ENCODE measurements around the gene BCL2. TPM values are rescaled to one million over a fixed set of nuclear protein-coding genes. Genes with fewer than 3 reads are reported as not detected.

BCL2 gene
- polyA plus RNA-seq, 1 of the 3 experiments (the other 2 are of a cell fraction): 1.5 TPM

DNA sequence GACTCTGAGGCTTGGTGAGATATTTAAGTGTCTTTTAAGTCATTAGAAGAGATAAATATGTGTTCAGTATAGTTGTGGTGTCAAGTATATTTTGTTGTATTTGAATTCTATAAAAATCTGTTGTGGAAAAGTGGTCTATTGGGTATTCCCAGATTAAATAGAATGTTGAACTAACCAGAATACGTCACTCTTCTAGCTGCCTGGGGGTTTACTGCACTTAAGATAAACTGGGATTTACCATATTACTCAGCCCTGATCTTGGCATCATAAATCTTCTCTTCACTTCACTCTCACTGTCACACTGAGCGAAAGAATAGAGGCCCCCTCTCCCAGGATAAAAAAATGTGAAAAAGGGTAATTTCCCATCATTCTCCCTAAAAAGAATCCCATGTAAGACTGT lies 129.8 kb downstream of the BCL2 start (continued):
- TF ChIP-seq, protein P1, sequence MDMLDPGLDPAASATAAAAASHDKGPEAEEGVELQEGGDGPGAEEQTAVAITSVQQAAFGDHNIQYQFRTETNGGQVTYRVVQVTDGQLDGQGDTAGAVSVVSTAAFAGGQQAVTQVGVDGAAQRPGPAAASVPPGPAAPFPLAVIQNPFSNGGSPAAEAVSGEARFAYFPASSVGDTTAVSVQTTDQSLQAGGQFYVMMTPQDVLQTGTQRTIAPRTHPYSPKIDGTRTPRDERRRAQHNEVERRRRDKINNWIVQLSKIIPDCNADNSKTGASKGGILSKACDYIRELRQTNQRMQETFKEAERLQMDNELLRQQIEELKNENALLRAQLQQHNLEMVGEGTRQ (IDR thresholded peaks at IDR 0.05; ENCODE audit: borderline replicate concordance, low read depth, low read length): no peak
- TF ChIP-seq TCF12 (IDR thresholded peaks at IDR 0.05) (no peak), GATA2 (CRISPR knock-in tag; IDR thresholded peaks at IDR 0.05) (no peak), MEF2A (IDR thresholded peaks at IDR 0.05; ENCODE audit: borderline replicate concordance, low read depth) (no peak)
- TF ChIP-seq, protein P2, sequence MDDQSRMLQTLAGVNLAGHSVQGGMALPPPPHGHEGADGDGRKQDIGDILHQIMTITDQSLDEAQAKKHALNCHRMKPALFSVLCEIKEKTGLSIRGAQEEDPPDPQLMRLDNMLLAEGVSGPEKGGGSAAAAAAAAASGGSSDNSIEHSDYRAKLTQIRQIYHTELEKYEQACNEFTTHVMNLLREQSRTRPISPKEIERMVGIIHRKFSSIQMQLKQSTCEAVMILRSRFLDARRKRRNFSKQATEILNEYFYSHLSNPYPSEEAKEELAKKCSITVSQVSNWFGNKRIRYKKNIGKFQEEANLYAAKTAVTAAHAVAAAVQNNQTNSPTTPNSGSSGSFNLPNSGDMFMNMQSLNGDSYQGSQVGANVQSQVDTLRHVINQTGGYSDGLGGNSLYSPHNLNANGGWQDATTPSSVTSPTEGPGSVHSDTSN (IDR thresholded peaks at IDR 0.05): no peak
- TF ChIP-seq, protein P3, sequence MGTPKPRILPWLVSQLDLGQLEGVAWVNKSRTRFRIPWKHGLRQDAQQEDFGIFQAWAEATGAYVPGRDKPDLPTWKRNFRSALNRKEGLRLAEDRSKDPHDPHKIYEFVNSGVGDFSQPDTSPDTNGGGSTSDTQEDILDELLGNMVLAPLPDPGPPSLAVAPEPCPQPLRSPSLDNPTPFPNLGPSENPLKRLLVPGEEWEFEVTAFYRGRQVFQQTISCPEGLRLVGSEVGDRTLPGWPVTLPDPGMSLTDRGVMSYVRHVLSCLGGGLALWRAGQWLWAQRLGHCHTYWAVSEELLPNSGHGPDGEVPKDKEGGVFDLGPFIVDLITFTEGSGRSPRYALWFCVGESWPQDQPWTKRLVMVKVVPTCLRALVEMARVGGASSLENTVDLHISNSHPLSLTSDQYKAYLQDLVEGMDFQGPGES (IDR thresholded peaks at IDR 0.05; ENCODE audit: low read depth, low read length): no peak

DNA sequence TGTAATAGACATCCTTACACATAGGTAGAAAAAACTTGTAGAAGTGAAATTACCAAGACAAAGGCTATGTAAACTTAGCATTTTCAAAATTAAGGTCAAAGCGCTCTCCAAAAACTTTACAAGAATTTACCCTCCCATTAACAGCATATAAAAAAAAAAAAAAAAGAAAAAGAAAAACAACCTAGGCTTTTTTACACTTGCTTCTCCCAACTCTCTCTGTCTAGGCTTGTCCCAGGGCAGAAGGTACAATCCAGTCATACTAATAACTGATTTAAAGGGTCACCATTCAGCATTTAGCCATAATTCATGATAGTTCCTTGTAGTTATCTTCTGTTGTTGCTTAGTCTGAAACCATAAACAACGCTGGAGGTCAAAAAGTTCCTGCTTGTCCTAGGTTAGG lies 130.5 kb downstream of the BCL2 start:
- Histone ChIP-seq H3K79me2 (ENCODE audit: insufficient read depth) (no peaks in the 10 kb centered on the region), H3K9ac (no peak overlapping the region), H3K4me3 (ENCODE audit: low read depth in 2 of 2, low read length in 1 of 2) (no peak overlapping the region), H4K20me1 (ENCODE audit: insufficient read depth) (no peaks in the 10 kb centered on the region), H3K4me1 (ENCODE audit: control insufficient read depth in 1 of 2, insufficient read depth in 2 of 2, low read depth in 1 of 2, low read length in 1 of 2) (peaks cover 5 to 16% of the 10 kb centered on the region in 2 experiments; a peak in 3 of 4 replicates), H3K27ac (ENCODE audit: low read depth in 2 of 2, low read length in 1 of 2) (peak overlapping the region in 1 of 2 experiments; percentile 22; a peak in 1 of 4 replicates), H2AFZ (ENCODE audit: low read depth) (no peak overlapping the region), H3K9me3 (no peaks in the 10 kb centered on the region), H3K36me3 (replicated peaks in 1 of 2; ENCODE audit: control insufficient read depth in 1 of 2, insufficient read depth in 2 of 2, low read length in 1 of 2) (no peaks in the 10 kb centered on the region), H3K4me2 (no peak overlapping the region), H3F3A (replicated peaks; ENCODE audit: insufficient read depth) (no peaks in the 10 kb centered on the region), H3K9me2 (no peaks in the 10 kb centered on the region), H3K27me3 (ENCODE audit: insufficient read depth) (no peaks in the 10 kb centered on the region)
- POLR2A ChIA-PET: no interaction called here
- TF ChIP-seq FOSL2 (IDR thresholded peaks at IDR 0.05; ENCODE audit: borderline replicate concordance, low read depth) (no peak), MXI1 (IDR thresholded peaks at IDR 0.05; ENCODE audit: low read depth, low read length) (no peak), TCF12 (IDR thresholded peaks at IDR 0.05) (no peak), MEF2A (IDR thresholded peaks at IDR 0.05; ENCODE audit: borderline replicate concordance, low read depth) (no peak), RCOR1 (IDR thresholded peaks at IDR 0.05; ENCODE audit: low read length) (no peak), EZH2phosphoT487 (IDR thresholded peaks at IDR 0.05; ENCODE audit: borderline replicate concordance, low read depth) (no peak)
- CTCF ChIA-PET: interaction anchor here (1.4 kb wide), 1 partner anchor 129 kb away, joined by 5 read pairs; no protein-coding TSS in a partner anchor
- DNase-seq: no peak
- WGBS (ENCODE audit: low lambda C conversion rate): 91% methylated on average over 2 of the region's 2 CpGs

DNA sequence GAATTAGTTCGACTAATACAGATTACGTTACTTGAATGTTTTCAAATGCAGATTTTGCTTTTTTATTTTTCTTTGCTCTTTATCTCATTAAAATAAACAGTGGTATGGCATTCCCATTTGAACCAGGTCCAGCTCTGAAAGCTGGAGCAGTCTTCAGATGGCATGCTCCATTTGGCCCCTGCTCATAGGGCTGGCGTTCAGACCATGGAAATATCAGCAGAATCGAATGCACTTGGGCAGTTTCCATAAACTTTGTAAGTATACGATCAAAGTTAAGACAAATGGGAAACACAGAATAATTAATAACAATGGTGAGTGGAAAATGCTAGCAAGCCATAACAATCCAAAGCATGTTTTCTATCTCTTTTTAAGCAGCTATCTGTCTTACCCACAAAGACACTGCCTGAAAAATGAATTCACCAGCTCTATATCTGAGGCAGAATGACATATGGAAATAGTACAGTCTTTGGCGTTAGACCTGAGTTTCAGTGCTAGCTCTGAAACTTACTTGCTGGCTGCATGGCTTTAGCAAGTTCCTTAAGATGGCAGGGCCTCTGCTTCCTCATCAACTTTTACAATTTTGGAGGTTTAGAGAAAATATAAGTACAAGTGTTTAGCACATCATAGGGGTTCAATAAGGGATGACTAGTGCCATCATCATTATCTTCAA lies 131.6 kb downstream of the BCL2 start:
- 57% methylated on average over 6 of the region's 6 CpGs for WGBS (ENCODE audit: low lambda C conversion rate)
- H3K9ac ChIP-seq: no peak overlapping the region
- no peaks in the 10 kb centered on the region for H3K36me3 ChIP-seq (replicated peaks in 1 of 2; ENCODE audit: control insufficient read depth in 1 of 2, insufficient read depth in 2 of 2, low read length in 1 of 2)
- no peak overlapping the region for H3K4me2 ChIP-seq
- H3K27me3 ChIP-seq (ENCODE audit: insufficient read depth): no peaks in the 10 kb centered on the region
- peak overlapping the region in 1 of 2 experiments; percentile 64; a peak in 2 of 4 replicates for H3K27ac ChIP-seq (ENCODE audit: low read depth in 2 of 2, low read length in 1 of 2)
- no peaks in the 10 kb centered on the region for H3K9me2 ChIP-seq
- no peaks in the 10 kb centered on the region for H3F3A ChIP-seq (replicated peaks; ENCODE audit: insufficient read depth)
- DNase-seq: no peak
- POLR2A ChIA-PET: no interaction called here
- CTCF ChIA-PET: interaction anchor here (1.0 to 1.2 kb wide), 2 partner anchors 130 to 172 kb away, joined by 3 to 4 read pairs; no protein-coding TSS in a partner anchor
- no peak overlapping the region for H2AFZ ChIP-seq (ENCODE audit: low read depth)
- H4K20me1 ChIP-seq (ENCODE audit: insufficient read depth): no peaks in the 10 kb centered on the region
- H3K4me3 ChIP-seq (ENCODE audit: low read depth in 2 of 2, low read length in 1 of 2): no peak overlapping the region
- H3K9me3 ChIP-seq: no peaks in the 10 kb centered on the region
- TF ChIP-seq GABPA (IDR thresholded peaks at IDR 0.05; ENCODE audit: low read depth) (no peak), TCF12 (IDR thresholded peaks at IDR 0.05) (no peak)
- H3K79me2 ChIP-seq (ENCODE audit: insufficient read depth): no peaks in the 10 kb centered on the region
- peaks cover 5 to 21% of the 10 kb centered on the region in 2 experiments; a peak in 3 of 4 replicates for H3K4me1 ChIP-seq (ENCODE audit: control insufficient read depth in 1 of 2, insufficient read depth in 2 of 2, low read depth in 1 of 2, low read length in 1 of 2)

Data from SK-N-SH (cell line).